B cell (primary cell): ENCODE results near the gene WDR18. TPM values are rescaled to one million over a fixed set of nuclear protein-coding genes. Genes with fewer than 3 reads are reported as not detected.
A peak's percentile ranks its signal among the peaks of the same experiment; 100 is the strongest.

ENCODE experiments used
- ATAC-seq: fragments of 200-7000 bp; cut with Tn5 transposase; one replicate; pipeline ENCODE4 v1.10.0; 2021; ENCODE audit warnings: low read depth, mild to moderate bottlenecking, moderate number of reproducible peaks, moderate library complexity
- CTCF ChIA-PET: fragments of 350-600 bp; sonication (Branson Sonifier 250); formaldehyde crosslinking; loops from one replicate; lab custom pipeline; 2021; ENCODE audit warnings: antibody characterized with exemption, inconsistent platforms; lab: Charles Lee
- POLR2A ChIA-PET: fragments of 350-600 bp; sonication (Branson Sonifier 250); formaldehyde crosslinking; loops from one replicate; lab custom pipeline; 2021; ENCODE audit warnings: antibody characterized with exemption; lab: Charles Lee
- DNase-seq: peaks from one replicate; pipeline ENCODE4 v3.0.0; 2013
- H2AFZ ChIP-seq: 2 replicates; pipeline ENCODE4 v1.6.1; 2012; ENCODE audit warnings: mild to moderate bottlenecking, low read depth, low read length; ENCODE audit not compliant: insufficient read depth, poor library complexity, severe bottlenecking
- H3K27ac ChIP-seq, 2 donors: 1 replicate in 1 of 2; 2 replicates in 1 of 2; pipeline ENCODE4 v1.5.1; 2012 to 2013; ENCODE audit warnings: low read length in 2 of 2, mild to moderate bottlenecking in 2 of 2, moderate library complexity in 1 of 2
- H3K27me3 ChIP-seq, 4 experiments: fragments of 200-600 bp in 1 of 4; sonication (generic) in 1 of 4; replicated peaks in 1 of 4; 1 replicate in 2 of 4; 2 replicates in 2 of 4; pipeline versions ENCODE4 v1.6.1 to v1.7.0; 2013 to 2016; ENCODE audit warnings: low read length in 3 of 4, mild to moderate bottlenecking in 2 of 4, mixed read lengths in 1 of 4, moderate library complexity in 1 of 4; ENCODE audit not compliant: insufficient read depth in 4 of 4, control insufficient read depth in 3 of 4; ENCODE audit errors: control extremely low read depth in 1 of 4
- H3K36me3 ChIP-seq, 2 experiments: replicated peaks in 1 of 2; 1 replicate in 1 of 2; 2 replicates in 1 of 2; pipeline versions ENCODE4 v1.6.1 to v1.7.1; 2013; ENCODE audit warnings: low read length in 1 of 2; ENCODE audit not compliant: insufficient read depth in 2 of 2, control insufficient read depth in 1 of 2; ENCODE audit errors: control extremely low read depth in 1 of 2, extremely low read depth in 1 of 2
- H3K4me1 ChIP-seq, 2 donors: fragments of 200-600 bp in 1 of 2; sonication (generic) in 1 of 2; 1 replicate in 1 of 2; 2 replicates in 1 of 2; pipeline versions ENCODE4 v1.5.1 to v1.6.1; 2013 to 2017; ENCODE audit warnings: low read length in 2 of 2; ENCODE audit not compliant: control insufficient read depth in 2 of 2, insufficient read depth in 2 of 2
- H3K4me2 ChIP-seq: replicated peaks from 2 replicates; pipeline ENCODE3; 2012; ENCODE audit warnings: mild to moderate bottlenecking, low read depth, low read length; ENCODE audit not compliant: poor library complexity, severe bottlenecking
- H3K4me3 ChIP-seq, 5 experiments: fragments of 200-600 bp in 1 of 5; sonication (generic) in 1 of 5; 1 replicate in 3 of 5; 2 replicates in 2 of 5; pipeline versions ENCODE4 v1.5.1 to v1.7.0; 2011 to 2016; ENCODE audit warnings: low read length in 4 of 5, mild to moderate bottlenecking in 4 of 5, low read depth in 2 of 5, control low read depth in 1 of 5, moderate library complexity in 1 of 5; ENCODE audit not compliant: insufficient read depth in 1 of 5; ENCODE audit errors: control extremely low read depth in 1 of 5, extremely low read depth in 1 of 5
- H3K79me2 ChIP-seq: fragments of 200-600 bp; sonication (generic); one replicate; pipeline ENCODE4 v1.6.0; 2016; ENCODE audit warnings: low read length; ENCODE audit not compliant: control insufficient read depth, insufficient read depth
- H3K9ac ChIP-seq: fragments of 200-600 bp; sonication (generic); 2 replicates; pipeline ENCODE4 v1.6.1; 2017; ENCODE audit warnings: mild to moderate bottlenecking, low read length, moderate library complexity
- H3K9me3 ChIP-seq, 3 donors: one replicate each; pipeline versions ENCODE4 v1.6.1 to v1.7.1; 2013; ENCODE audit warnings: low read length in 2 of 3; ENCODE audit not compliant: control insufficient read depth in 2 of 3, insufficient read depth in 1 of 3; ENCODE audit errors: control extremely low read depth in 1 of 3
- H4K20me1 ChIP-seq: 2 replicates; pipeline ENCODE4 v1.6.0; 2012; ENCODE audit warnings: mild to moderate bottlenecking, low read length; ENCODE audit not compliant: insufficient read depth, control insufficient read depth, poor library complexity, severe bottlenecking
- H3K27ac Mint-ChIP-seq: one replicate; pipeline ENCODE4 v1.8.0; 2021; ENCODE audit warnings: mixed read lengths
- H3K27me3 Mint-ChIP-seq: one replicate; pipeline ENCODE4 v1.8.0; 2021; ENCODE audit warnings: mixed read lengths
- H3K4me1 Mint-ChIP-seq: one replicate; pipeline ENCODE4 v1.8.0; 2021; ENCODE audit warnings: mixed read lengths
- H3K4me3 Mint-ChIP-seq: one replicate; pipeline ENCODE4 v1.8.0; 2021; ENCODE audit warnings: mixed read lengths
- H3K9me3 Mint-ChIP-seq: one replicate; pipeline ENCODE4 v1.8.0; 2022; ENCODE audit warnings: mixed read lengths; ENCODE audit not compliant: insufficient read depth
- EZH2 ChIP-seq: IDR thresholded peaks from 2 replicates; pipeline ENCODE4 v1.6.1; 2012; ENCODE audit warnings: borderline replicate concordance, low read depth, mild to moderate bottlenecking, moderate library complexity, low read length; ENCODE audit not compliant: insufficient read depth, poor library complexity, severe bottlenecking
- WGBS: methylation state at CpG from one replicate; pipeline ENCODE4 v1.1.5; 2013; ENCODE audit warnings: missing lambda C conversion rate; ENCODE audit not compliant: insufficient coverage; 5-methylcytosine and 5-hydroxymethylcytosine counted together
- intact Hi-C: fragments of 100-400 bp; cut with micrococcal nuclease; formaldehyde crosslinking; loops from one replicate; pipeline ENCODE4 v1.10.0; 2022
- polyA plus RNA-seq: library from polyadenylated mRNA; depleted of rRNA; stranded (reverse); fragments of >200 nt; gene quantifications from 2 replicates; pipeline ENCODE4 v1.2.3, GENCODE V29; 2012
- total RNA-seq, 2 donors: library from RNA; stranded (reverse); fragments of 120-200 nt in 1 of 2; gene quantifications; 1 replicate in 1 of 2; 2 replicates in 1 of 2; pipeline versions ENCODE4 v1.2.3 to v1.2.4, GENCODE V29; 2013 to 2022
- TF ChIP-seq, protein P1 (sequence below): fragments of 200-600 bp; IDR thresholded peaks from one replicate; pipeline ENCODE4 v1.8.0; 2022; ENCODE audit warnings: antibody characterized with exemption, mild to moderate bottlenecking

WDR18 gene
- total and polyA plus RNA-seq, 2 donors (not counting 1 experiment from before 2014, with no cell fraction given), result 48.5 to 60.5 TPM

DNA sequence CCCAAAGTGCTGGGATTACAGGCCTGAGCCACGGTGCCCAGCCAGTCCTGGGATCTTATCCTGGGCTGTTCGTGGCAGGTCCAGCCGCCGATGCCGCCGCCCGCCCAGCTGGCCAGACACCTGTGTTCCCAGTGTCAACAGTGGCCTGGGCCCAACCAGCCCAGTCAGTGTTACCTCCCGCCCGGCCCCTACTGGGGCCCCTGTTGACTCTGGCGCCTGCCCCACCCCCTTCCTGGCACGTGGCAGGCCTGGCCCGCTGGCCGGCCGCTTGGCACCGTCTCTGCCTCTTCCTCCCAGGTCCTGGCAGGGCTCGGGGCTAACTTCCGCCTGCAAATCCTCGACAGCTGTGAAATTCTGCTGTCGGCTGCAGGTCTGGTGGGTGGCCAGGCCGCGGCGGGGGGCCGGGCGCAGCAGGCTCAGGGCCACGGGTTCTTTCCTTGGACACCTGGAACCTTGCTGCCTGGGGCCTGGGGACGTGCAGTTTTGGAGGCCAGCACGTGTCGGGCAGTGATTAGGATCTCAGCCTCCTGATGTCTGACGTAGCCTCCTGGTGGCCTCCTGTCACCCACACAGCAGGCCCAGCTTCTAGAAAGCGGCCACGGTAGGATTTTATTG lies 49.2 kb upstream of the WDR18 start:
- Histone ChIP-seq H3K27ac (peak overlapping the region in 1 of 2 donors; percentile 23), H3K27me3 (no peaks in the 10 kb centered on the region), H3K9ac (no peak overlapping the region), H3K4me1 (peaks cover 24 to 56% of the 10 kb centered on the region in 2 donors), H2AFZ (no peak overlapping the region), H3K9me3 (peaks cover 0 to 12% (median 3%) of the 10 kb centered on the region in 3 donors), H3K4me2 (peak overlapping the region; percentile 49), H3K4me3 (no peak overlapping the region), H3K36me3 (peaks cover 2 to 3% of the 10 kb centered on the region in 2 experiments), H3K79me2 (peaks cover 45% of the 10 kb centered on the region), H4K20me1 (peaks cover 29% of the 10 kb centered on the region)
- Mint-ChIP-seq H3K4me1 (peaks cover 38% of the 10 kb centered on the region), H3K27ac (peak overlapping the region; percentile 61), H3K9me3 (peaks cover 2% of the 10 kb centered on the region), H3K27me3 (no peaks in the 10 kb centered on the region), H3K4me3 (no peak overlapping the region)
- ChIA-PET POLR2A (interaction anchor here (0.6 kb wide), 1 partner anchor 53 kb away, joined by 6 read pairs; no protein-coding TSS in a partner anchor), CTCF (no interaction called here)
- intact Hi-C loops, result no loop called here
- DNase-seq (peak; percentile 46), ATAC-seq (peak; percentile 50)
- no peak for TF ChIP-seq EZH2
- TF ChIP-seq, protein P1, sequence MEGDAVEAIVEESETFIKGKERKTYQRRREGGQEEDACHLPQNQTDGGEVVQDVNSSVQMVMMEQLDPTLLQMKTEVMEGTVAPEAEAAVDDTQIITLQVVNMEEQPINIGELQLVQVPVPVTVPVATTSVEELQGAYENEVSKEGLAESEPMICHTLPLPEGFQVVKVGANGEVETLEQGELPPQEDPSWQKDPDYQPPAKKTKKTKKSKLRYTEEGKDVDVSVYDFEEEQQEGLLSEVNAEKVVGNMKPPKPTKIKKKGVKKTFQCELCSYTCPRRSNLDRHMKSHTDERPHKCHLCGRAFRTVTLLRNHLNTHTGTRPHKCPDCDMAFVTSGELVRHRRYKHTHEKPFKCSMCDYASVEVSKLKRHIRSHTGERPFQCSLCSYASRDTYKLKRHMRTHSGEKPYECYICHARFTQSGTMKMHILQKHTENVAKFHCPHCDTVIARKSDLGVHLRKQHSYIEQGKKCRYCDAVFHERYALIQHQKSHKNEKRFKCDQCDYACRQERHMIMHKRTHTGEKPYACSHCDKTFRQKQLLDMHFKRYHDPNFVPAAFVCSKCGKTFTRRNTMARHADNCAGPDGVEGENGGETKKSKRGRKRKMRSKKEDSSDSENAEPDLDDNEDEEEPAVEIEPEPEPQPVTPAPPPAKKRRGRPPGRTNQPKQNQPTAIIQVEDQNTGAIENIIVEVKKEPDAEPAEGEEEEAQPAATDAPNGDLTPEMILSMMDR, result no peak
- 40% methylated on average over 30 of the region's 31 CpGs for WGBS

DNA sequence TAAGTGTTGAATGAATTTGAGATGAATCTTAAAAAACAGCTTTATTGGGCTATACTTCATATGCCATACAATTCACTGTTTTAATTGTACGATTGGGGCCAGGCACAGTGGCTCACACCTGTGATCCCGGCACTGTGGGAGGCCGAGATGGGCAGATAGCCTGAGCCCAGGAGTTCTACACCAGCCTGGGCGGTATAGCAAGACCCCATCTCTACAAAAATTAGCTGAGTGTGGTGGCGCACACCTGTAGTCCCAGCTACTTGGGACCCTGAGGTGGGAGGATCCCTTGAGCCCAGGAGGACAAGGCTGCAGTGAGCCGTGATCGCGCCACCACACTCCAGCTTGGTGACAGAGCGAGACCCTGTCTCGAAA lies 48.0 kb upstream of the WDR18 start:
- H3K27ac Mint-ChIP-seq, result no peak overlapping the region
- no peak for TF ChIP-seq EZH2
- TF ChIP-seq, protein P1, result no peak
- no peak overlapping the region for H3K4me3 ChIP-seq

More for the DNA sequence above, 48.0 kb upstream of the WDR18 start:
- no peaks in the 10 kb centered on the region for H3K27me3 Mint-ChIP-seq
- no peak overlapping the region for H3K4me3 Mint-ChIP-seq
- no peak for ATAC-seq
- intact Hi-C loops, result no loop called here
- Histone ChIP-seq H3K4me1 (peaks cover 31 to 63% of the 10 kb centered on the region in 2 donors), H2AFZ (no peak overlapping the region), H3K27ac (no peak overlapping the region), H3K27me3 (no peaks in the 10 kb centered on the region), H3K79me2 (peaks cover 52% of the 10 kb centered on the region), H3K9ac (no peak overlapping the region), H3K9me3 (peaks cover 0 to 12% (median 3%) of the 10 kb centered on the region in 3 donors), H4K20me1 (peaks cover 33% of the 10 kb centered on the region), H3K4me2 (no peak overlapping the region), H3K36me3 (peaks cover 2 to 3% of the 10 kb centered on the region in 2 experiments)
- DNase-seq, result no peak
- ChIA-PET POLR2A (interaction anchor here (0.6 kb wide), 1 partner anchor 14 kb away, joined by 5 read pairs; no protein-coding TSS in a partner anchor), CTCF (interaction anchor here (0.7 to 1.6 kb wide), 3 partner anchors 8 to 43 kb away, joined by 3 to 4 read pairs (median 3); no protein-coding TSS in a partner anchor)
- 99% methylated on average over 8 of the region's 10 CpGs for WGBS
- H3K9me3 Mint-ChIP-seq, result peaks cover 2% of the 10 kb centered on the region
- H3K4me1 Mint-ChIP-seq, result peaks cover 45% of the 10 kb centered on the region
